Measurements from ENCODE around the gene GFOD2. TPM values are rescaled to one million over a fixed set of nuclear protein-coding genes. Genes with fewer than 3 reads are reported as not detected.

Gene GFOD2
- total RNA-seq, 1 donor from 2014 or later = 49.2 TPM

DNA sequence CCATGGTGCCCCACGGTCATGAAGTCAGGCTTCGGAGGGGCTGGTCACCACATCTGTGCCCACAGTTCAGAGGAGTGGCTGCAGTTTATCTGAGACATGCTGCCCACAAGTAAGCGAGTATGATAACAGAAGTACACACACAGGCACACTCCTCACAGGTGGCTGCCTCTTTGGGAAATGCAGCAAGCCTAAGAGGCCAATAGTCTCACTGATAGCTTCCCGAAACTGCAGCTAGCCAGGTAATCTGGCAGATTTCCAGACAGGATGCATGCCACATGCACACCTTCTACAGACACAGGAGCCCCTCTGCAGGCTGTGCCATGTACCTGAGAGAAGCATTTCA is 12.6 kb upstream of the GFOD2 start:
- no peak for DNase-seq (ENCODE audit: low read depth in 2 of 2)

- DNase-seq (ENCODE audit: low read depth in 2 of 2) = no peak
Observed at GRCh38 chr16:67731071-67731752, 12.1 kb upstream of the GFOD2 start.

DNA sequence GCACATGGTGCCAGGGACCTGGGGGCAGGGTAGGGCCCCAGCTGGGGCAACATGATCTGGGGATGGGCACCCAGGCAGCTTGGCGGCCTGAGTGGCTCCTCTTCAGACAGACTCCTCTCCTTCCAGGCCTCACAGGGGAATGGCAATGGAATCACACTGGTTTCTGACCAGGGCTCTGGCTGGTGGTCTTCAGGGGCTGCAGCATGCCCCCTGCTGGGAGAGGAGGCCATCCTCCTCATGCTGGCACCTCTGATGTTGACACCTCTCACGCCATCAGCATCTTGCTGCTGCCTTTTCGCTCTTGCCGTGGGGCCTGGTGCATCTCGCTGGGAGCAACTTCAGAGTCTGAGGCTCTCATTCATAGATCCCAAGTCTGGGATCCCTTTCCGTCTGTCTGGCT is 11.2 kb upstream of the GFOD2 start:
- no peak for DNase-seq (ENCODE audit: low read depth in 2 of 2)

DNA sequence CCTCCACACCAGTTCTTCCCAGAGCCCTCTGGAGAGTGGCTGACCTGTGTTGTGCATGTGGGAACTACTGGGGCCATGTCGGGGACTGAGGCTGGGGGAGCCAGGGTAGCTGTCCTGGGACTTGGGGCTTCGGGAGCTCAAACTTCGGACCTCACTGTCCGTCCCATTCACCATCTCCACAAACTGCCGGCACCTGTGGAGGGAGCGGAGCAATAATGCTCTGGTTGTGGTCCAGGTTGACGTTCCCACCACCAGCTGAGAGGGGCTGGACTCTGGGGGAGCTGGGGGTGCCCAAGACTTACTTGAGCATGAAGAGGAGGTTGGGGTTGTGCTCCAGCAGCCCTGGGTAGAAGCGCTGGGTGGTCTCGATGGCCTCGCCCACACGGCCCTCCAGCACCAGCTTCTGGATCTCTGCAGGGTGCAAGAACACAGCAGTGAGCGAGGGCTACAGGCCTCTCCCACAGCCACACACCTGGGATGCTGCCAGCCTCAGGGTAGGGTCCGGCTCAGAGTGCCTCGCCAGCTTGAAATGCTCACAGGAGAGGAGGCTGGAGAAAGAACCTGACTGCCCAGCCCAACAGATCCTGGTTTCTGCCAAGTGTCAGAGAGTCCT is 10.6 kb upstream of the GFOD2 start:
- DNase-seq (ENCODE audit: low read depth in 2 of 2) = no peak

DNA sequence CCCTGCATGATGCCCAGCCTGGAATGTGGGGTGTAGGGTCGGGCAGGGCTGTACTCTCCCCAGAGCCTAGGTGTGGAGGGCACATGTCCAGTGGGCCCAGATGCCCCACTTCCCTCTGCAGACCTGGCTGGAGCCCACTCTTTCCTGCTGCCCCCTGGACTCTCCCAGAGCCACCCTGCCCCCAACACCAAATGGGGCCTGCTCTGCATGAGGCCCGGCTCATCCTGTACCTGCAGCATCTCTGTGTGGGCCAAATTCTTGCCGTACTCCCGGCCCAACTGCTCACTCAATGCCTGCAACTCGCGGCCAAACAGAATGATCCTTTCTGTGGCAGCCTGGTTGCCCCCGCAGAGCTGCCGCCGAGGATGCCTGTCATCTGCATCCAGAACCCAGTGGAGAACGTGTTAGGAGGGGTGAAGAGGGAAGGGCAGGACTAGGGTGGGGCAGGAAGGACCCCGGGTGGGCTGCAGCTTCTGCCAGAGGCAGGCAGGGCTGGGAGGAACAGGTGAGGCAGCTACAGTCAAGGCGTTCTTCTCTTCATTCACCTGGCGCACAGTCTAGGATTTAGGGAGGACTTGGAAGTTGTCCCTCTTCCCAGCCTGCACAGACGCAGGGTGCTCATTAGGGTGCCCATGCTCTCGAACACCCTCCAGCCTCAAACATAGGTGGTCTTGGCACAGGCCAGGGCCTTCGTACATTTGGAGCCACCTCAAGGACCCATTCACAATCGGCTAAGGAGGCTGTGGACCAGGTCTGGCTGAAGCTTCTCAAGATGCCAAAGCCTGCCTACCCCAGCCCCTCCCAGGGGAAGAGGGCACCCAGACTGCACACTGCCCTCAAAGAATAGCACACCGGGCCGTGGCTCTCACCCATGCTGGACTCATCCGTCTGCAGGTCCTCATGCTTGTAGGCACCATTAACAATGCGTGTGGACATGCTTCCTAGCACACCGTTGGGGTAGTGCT is 8.7 kb upstream of the GFOD2 start:
- DNase-seq (ENCODE audit: low read depth in 2 of 2) = no peak

DNA sequence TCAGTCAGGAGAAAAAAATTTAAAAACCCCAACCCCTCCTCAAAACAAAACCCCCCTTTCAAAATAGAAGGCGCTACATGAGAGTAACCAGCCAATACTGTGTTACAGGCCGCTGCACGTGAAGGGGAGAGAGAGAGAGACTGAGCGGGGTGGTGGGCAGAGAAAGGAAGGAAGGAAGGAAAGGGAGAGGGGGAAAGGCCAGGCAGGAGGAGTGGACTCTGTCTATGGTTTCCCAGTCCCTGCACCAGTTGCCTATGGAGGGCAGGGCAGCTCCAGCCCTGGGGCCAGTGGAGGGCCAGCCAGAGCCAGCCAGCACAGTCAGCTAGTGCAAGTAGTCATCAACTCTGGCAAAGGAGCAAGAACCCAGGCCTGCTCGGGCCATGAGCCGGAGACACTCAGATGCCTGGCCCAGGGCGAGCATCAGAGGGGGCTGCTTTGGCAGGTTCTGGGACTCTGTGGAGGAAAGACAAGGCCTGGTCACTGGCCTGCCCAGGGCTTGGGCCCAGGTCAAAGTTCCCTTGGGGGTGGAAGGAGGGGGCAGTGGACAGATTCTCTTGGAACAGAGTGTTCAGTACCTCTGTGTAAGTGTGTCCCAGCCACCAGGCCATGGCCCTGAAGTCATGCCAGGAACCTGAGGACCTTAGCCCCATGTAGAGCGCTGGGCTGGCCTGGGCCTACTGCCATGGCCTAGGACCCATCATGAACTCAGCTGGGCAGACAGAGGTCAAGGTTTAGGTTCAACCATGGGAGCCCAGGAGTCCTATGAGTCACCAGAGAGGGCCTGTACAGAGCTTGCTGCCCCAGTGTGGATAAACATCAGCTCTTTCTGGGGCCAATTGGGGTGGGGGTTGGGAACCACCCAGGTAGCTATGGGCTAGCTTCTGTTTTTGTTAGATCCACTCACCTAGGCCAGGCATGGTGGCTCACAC is 7.3 kb upstream of the GFOD2 start:
- DNase-seq (ENCODE audit: low read depth in 2 of 2) = peak in 1 of 2 donors; percentile 52

DNA sequence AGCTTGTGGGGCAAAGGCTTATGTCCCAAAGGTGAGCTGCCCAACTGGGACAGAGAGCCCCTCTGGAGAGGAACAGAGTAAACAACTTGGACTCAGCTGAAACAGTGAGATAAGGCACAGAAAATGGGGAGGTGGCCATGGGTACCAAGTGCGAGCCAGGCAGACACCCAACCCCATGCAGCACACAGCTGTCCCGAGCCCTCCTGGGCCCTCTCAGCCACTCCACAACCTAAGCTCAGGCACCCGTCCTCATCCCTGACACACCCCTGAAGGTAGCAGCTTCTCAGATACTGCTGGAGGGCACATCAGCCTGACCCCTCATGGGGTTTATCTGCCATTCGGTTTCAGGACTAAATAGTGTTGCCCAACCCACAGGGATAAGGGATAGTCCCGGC is 4.8 kb upstream of the GFOD2 start:
- DNase-seq (ENCODE audit: low read depth in 2 of 2) = no peak

GRCh38 chr16:67723151-67723910 is 4.2 kb upstream of the GFOD2 start:
- DNase-seq (ENCODE audit: low read depth in 2 of 2) = no peak

- DNase-seq (ENCODE audit: low read depth in 2 of 2) = no peak
Observed at GRCh38 chr16:67720236-67720635, 1.1 kb upstream of the GFOD2 start.

- peak in 1 of 2 donors; percentile 56 for DNase-seq (ENCODE audit: low read depth in 2 of 2)
Observed at GRCh38 chr16:67719778-67720144, 645 bp upstream of the GFOD2 start.

GRCh38 chr16:67718668-67719047 is 458 bp downstream of the GFOD2 start:
- no peak for DNase-seq (ENCODE audit: low read depth in 2 of 2)

DNA sequence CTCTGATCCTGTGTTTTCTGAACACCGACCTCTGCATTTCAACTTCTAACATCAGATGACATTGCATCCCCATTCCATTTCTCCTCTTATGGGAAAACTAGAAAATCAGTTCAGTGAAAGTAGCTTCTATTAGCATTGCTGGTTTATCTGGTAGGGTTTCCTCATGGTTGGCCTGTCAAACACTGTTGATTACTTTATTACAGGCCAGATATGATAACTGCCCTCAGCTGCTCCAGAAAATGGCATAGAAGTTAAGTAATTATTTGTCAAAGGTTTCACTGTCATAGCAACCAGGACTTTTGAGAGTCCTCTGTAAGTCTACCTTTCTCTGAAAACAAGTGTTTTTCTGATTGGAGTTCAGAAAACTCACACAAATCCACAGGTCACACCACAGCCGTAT is 3.0 kb downstream of the GFOD2 start:
- no peak for DNase-seq (ENCODE audit: low read depth in 2 of 2)

DNA sequence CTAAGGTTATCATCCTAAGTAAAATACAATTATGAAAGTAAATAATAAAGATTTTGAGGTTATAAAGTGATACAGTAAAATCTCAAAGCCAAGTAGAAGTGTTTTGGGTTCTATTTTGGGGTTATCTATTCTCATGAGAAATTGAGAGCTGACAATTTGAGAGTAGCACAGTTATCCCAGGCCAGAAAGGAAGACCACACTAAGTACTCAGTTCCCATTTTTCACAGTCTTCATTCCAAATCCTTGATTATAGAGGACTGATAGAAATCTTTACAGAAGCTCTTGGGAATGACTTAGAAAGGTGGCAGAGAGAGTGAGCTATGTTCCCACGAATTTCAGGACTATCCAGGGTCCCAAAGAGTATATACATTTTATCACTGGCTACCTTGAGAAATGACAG is 4.6 kb downstream of the GFOD2 start:
- no peak for DNase-seq (ENCODE audit: low read depth in 2 of 2)

- DNase-seq (ENCODE audit: low read depth in 2 of 2) = no peak
Observed at GRCh38 chr16:67713647-67714273, 5.4 kb downstream of the GFOD2 start.

- no peak for DNase-seq (ENCODE audit: low read depth in 2 of 2)
Observed at GRCh38 chr16:67710607-67711006, 8.5 kb downstream of the GFOD2 start.

DNA sequence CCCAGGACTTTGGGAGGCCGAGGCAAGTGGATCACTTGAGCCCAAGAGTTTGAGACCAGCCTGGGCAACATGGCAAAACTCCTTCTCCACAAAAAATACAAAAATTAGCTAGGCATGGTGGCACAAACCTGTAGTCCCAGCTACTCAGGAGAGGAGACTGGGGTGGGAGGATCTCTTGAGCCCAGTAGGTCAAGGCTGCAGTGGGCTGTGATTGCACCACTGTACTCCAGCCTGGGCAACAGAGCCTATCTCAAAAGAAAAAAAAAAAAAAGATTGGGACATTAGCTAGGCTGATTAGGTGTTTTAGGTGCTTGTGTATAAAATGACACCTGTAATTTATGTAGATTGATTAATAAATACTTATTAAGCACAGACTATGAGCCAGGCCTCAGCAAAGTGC is 10.1 kb downstream of the GFOD2 start:
- DNase-seq (ENCODE audit: low read depth in 2 of 2) = no peak

- DNase-seq (ENCODE audit: low read depth in 2 of 2) = no peak
Observed at GRCh38 chr16:67708368-67708771, 10.7 kb downstream of the GFOD2 start.

DNA sequence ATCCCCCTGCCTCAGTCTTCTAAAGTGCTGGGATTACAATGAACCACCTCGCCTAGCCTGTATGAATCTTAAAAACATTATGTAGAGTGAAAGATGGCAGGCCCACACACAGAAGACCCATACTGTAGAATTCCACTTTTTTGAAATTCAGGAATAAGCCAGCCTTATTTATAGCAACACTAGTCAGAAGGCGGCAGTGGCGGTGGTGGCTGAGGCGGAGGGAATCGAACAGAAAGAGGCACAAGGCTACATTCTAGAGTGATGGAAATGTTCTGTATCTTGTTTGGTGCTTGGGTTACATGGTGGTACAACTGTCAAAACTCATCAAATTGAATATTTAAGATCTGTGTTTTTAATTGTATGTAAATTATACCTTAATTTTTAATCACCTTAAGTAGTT is 11.3 kb downstream of the GFOD2 start:
- no peak for DNase-seq (ENCODE audit: low read depth in 2 of 2)

- DNase-seq (ENCODE audit: low read depth in 2 of 2) = no peak
Observed at GRCh38 chr16:67707210-67707609, 11.9 kb downstream of the GFOD2 start.

DNA sequence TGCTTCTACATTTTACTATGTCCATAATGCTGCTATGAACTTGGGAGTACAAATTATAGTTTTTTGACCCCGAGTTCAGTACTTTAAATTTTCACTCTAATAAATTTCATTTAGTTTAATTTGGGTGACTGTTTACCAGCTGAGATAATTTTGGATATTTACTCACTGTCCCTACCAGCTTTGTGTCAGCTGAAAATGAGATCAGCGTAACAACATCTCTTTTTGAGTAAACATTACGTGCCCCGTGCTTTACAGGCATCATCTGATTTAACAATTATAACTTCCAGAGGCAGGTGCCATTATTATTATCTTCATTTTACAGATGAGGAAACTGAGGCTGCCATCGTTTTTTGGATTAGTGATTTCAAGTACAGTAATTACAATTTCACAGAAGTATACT is 15.0 kb downstream of the GFOD2 start:
- no peak for DNase-seq (ENCODE audit: low read depth in 2 of 2)
